ENCODE results near the gene MCF2L.

Gene MCF2L

DNA sequence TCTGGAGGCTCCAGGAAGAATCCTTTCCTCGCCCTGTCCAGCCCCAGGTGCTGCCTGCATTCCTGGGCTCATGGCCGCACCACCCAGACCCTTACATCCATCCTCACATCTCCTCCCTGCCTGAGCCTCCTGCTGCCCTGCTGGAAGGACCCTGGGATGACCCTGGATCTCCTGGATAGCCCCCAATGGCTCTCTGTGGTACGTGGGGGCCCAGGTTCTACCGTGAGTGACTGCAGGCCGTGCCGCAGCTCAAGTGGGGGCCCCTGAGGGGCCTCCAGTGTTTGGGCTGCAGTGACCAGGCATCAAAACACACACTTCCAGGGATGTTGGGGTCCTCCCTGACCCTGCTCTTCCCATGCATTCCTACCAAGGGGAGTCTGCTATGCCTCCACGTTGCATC, 8.3 kb upstream of the MCF2L start:
- no peak overlapping the region for H3K4me2 ChIP-seq (ENCODE audit: low read length)
- no peak overlapping the region for H3K4me3 ChIP-seq (ENCODE audit: low read length)
- H3K79me2 ChIP-seq (ENCODE audit: low read length): no peaks in the 10 kb centered on the region
- H3K4me1 ChIP-seq (ENCODE audit: low read length): no peaks in the 10 kb centered on the region
- H3K9me3 ChIP-seq (ENCODE audit: insufficient read depth, low read length): no peaks in the 10 kb centered on the region
- H3K9ac ChIP-seq (ENCODE audit: low read length): no peak overlapping the region
- no peak for TF ChIP-seq EZH2phosphoT487 (IDR thresholded peaks at IDR 0.05; ENCODE audit: low read depth)
- TF ChIP-seq, protein P1, sequence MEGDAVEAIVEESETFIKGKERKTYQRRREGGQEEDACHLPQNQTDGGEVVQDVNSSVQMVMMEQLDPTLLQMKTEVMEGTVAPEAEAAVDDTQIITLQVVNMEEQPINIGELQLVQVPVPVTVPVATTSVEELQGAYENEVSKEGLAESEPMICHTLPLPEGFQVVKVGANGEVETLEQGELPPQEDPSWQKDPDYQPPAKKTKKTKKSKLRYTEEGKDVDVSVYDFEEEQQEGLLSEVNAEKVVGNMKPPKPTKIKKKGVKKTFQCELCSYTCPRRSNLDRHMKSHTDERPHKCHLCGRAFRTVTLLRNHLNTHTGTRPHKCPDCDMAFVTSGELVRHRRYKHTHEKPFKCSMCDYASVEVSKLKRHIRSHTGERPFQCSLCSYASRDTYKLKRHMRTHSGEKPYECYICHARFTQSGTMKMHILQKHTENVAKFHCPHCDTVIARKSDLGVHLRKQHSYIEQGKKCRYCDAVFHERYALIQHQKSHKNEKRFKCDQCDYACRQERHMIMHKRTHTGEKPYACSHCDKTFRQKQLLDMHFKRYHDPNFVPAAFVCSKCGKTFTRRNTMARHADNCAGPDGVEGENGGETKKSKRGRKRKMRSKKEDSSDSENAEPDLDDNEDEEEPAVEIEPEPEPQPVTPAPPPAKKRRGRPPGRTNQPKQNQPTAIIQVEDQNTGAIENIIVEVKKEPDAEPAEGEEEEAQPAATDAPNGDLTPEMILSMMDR (IDR thresholded peaks at IDR 0.05; ENCODE audit: low read depth, low read length): no peak
- no peak overlapping the region for H2AFZ ChIP-seq (ENCODE audit: low read depth, low read length)
- 0 out of 2 replicates have a peak, but pooled peaks cover 3% of the 10 kb centered on the region for H3K27me3 ChIP-seq (ENCODE audit: low read depth, low read length)
- H3K27ac ChIP-seq (ENCODE audit: low read length): no peak overlapping the region
- no peaks in the 10 kb centered on the region for H4K20me1 ChIP-seq (ENCODE audit: insufficient read depth, low read length)
- H3K36me3 ChIP-seq (replicated peaks; ENCODE audit: low read depth, low read length): no peaks in the 10 kb centered on the region

DNA sequence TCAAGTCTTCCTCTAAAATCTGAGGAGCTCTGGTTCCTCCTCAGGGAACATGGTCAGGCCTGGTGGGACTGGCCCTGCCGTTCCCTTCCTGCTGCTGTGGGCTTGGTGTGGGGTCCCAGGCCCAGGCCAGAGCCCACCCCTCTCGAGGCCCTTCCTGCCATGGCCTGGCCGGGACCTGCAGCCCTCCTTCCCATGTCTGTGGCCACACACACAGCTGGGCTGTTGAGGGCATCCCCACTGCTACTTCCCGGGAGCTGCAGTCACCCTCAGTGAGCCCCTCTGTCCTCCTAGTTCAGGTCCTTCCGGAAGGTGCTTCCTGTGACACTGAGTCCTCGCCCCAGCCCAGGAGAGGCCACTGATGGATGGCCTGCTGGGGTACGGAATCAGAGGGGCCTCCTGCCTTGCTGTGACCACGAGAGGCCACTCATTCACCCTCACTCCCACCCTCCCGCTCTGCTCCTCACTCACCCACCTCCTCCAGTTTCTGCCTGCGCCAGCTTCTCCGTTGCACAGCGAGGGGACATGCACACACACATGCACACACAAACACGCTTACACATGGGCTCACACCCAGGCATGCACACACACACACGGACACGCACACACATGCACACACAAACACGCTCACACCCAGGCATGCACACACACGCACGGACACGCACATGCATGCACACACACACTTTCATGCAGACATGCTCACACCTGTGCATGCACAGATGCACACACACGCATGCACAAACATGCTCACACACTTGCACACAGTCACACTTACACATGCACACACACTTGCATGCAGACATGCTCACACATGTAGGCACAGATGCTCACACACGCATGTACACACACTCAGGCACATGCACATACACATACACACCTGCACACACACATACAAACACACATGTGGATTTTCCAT, 7.3 kb upstream of the MCF2L start:
- Histone ChIP-seq H3K36me3 (replicated peaks; ENCODE audit: low read depth, low read length) (no peaks in the 10 kb centered on the region), H3K4me1 (ENCODE audit: low read length) (no peaks in the 10 kb centered on the region), H3K4me2 (ENCODE audit: low read length) (no peak overlapping the region), H3K79me2 (ENCODE audit: low read length) (no peaks in the 10 kb centered on the region), H2AFZ (ENCODE audit: low read depth, low read length) (no peak overlapping the region), H3K9me3 (ENCODE audit: insufficient read depth, low read length) (no peaks in the 10 kb centered on the region), H3K9ac (ENCODE audit: low read length) (no peak overlapping the region), H3K4me3 (ENCODE audit: low read length) (no peak overlapping the region), H3K27me3 (ENCODE audit: low read depth, low read length) (no peaks in the 10 kb centered on the region), H3K27ac (ENCODE audit: low read length) (no peak overlapping the region), H4K20me1 (ENCODE audit: insufficient read depth, low read length) (no peaks in the 10 kb centered on the region)
- TF ChIP-seq EZH2phosphoT487 (IDR thresholded peaks at IDR 0.05; ENCODE audit: low read depth): no peak
- TF ChIP-seq, protein P1 (IDR thresholded peaks at IDR 0.05; ENCODE audit: low read depth, low read length): no peak

DNA sequence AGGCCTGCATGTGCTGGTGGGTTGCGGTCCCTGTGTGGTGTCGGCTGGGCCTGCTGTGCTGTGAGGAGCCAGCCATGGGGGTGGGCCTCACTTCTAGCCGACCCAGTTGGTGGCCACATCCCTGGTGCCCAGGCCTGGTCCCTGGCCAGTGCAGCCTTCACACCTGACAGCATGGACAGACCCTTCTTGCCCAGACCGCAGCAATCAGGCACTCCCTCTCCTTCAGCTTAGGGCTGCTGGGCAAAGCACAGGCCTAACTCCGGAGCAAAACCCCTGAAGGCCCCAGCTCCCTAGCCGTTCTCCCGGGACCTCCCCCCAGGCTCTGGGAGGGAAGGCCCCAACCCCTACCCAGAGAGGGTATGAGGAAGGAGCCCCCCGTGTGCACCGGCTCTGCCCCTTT, 6.6 kb upstream of the MCF2L start:
- no peak overlapping the region for H2AFZ ChIP-seq (ENCODE audit: low read depth, low read length)
- H3K4me1 ChIP-seq (ENCODE audit: low read length): no peaks in the 10 kb centered on the region
- H3K9ac ChIP-seq (ENCODE audit: low read length): no peak overlapping the region
- H3K79me2 ChIP-seq (ENCODE audit: low read length): no peaks in the 10 kb centered on the region
- H3K9me3 ChIP-seq (ENCODE audit: insufficient read depth, low read length): no peaks in the 10 kb centered on the region
- no peaks in the 10 kb centered on the region for H4K20me1 ChIP-seq (ENCODE audit: insufficient read depth, low read length)
- TF ChIP-seq, protein P1 (IDR thresholded peaks at IDR 0.05; ENCODE audit: low read depth, low read length): no peak
- no peak for TF ChIP-seq EZH2phosphoT487 (IDR thresholded peaks at IDR 0.05; ENCODE audit: low read depth)
- H3K27me3 ChIP-seq (ENCODE audit: low read depth, low read length): no peaks in the 10 kb centered on the region
- H3K4me2 ChIP-seq (ENCODE audit: low read length): no peak overlapping the region
- H3K36me3 ChIP-seq (replicated peaks; ENCODE audit: low read depth, low read length): no peaks in the 10 kb centered on the region
- H3K27ac ChIP-seq (ENCODE audit: low read length): no peak overlapping the region
- no peak overlapping the region for H3K4me3 ChIP-seq (ENCODE audit: low read length)

DNA sequence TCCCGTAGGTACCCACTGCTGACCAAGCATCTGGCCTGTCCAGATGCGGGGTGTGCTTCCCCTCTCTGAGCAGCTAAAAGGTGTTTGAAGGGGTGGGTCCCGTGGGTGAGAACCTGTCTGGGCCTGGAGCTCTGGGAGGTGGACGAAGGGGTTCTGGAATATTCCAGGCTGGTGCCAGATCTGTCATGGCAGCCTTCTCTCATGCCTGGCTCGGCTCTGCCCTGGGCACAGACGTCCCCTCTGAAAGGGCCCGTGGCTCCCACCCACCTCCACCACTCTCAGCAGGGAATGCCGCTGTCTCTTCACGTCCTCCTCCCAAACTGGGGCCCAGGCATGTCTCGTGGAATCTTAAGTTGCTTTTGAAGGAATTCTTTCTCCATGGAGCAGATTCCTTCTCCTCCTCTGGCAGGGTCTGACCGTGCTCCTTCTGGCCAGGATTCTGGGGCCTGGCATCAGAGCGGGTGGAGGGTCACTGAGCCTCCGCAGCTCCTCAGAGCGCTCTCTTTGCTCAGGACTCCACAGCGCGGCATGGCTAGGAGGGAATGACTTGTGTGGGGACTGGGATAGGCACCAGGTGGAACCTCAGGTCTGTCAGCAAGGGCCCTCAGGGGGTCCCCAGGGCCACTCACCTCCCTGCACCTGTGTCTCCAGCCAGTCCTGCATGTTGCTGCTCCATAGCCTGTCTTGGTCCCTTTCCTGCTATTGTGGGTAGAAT, 5.9 kb upstream of the MCF2L start:
- Histone ChIP-seq H3K9ac (ENCODE audit: low read length) (no peak overlapping the region), H3K9me3 (ENCODE audit: insufficient read depth, low read length) (no peaks in the 10 kb centered on the region), H3K4me2 (ENCODE audit: low read length) (no peak overlapping the region), H3K27ac (ENCODE audit: low read length) (no peak overlapping the region), H4K20me1 (ENCODE audit: insufficient read depth, low read length) (no peaks in the 10 kb centered on the region), H3K4me1 (ENCODE audit: low read length) (no peaks in the 10 kb centered on the region), H3K4me3 (ENCODE audit: low read length) (no peak overlapping the region), H3K36me3 (replicated peaks; ENCODE audit: low read depth, low read length) (no peaks in the 10 kb centered on the region), H2AFZ (ENCODE audit: low read depth, low read length) (no peak overlapping the region), H3K27me3 (ENCODE audit: low read depth, low read length) (no peaks in the 10 kb centered on the region), H3K79me2 (ENCODE audit: low read length) (no peaks in the 10 kb centered on the region)
- TF ChIP-seq EZH2phosphoT487 (IDR thresholded peaks at IDR 0.05; ENCODE audit: low read depth): no peak
- TF ChIP-seq, protein P1 (IDR thresholded peaks at IDR 0.05; ENCODE audit: low read depth, low read length): no peak

Data from OCI-LY3 (cell line).